GM23338 (cell line): ENCODE results near the gene RPS6KA5. TPM values are rescaled to one million over a fixed set of nuclear protein-coding genes. Genes with fewer than 3 reads are reported as not detected.
A peak's percentile ranks its signal among the peaks of the same experiment; 100 is the strongest.

Experiments
- ATAC-seq: fragments of 200-7000 bp; cut with Tn5 transposase; 3 replicates; pipeline ENCODE4 v1.9.1; 2020
- DNase-seq: peaks from one replicate; pipeline ENCODE4 v3.0.0-alpha.2; 2015; ENCODE audit warnings: low spot score
- H2AFZ ChIP-seq: fragments of 200-600 bp; sonication (generic); 2 replicates; pipeline ENCODE4 v1.8.0; 2016; ENCODE audit warnings: antibody characterized with exemption, mild to moderate bottlenecking, moderate library complexity
- H3F3A ChIP-seq: fragments of 200-600 bp; sonication (generic); replicated peaks from 2 replicates; pipeline ENCODE4 v1.8.0; 2017; ENCODE audit warnings: antibody characterized with exemption, mixed run types, low read depth
- H3K27ac ChIP-seq: fragments of 200-600 bp; sonication (generic); 2 replicates; pipeline ENCODE4 v1.6.1; 2016; ENCODE audit warnings: low read depth
- H3K27me3 ChIP-seq: fragments of 200-600 bp; sonication (generic); 2 replicates; pipeline ENCODE4 v1.8.0; 2016; ENCODE audit warnings: mild to moderate bottlenecking, mixed run types, moderate library complexity; ENCODE audit not compliant: insufficient read depth
- H3K36me3 ChIP-seq: fragments of 200-600 bp; sonication (generic); 2 replicates; pipeline ENCODE4 v1.8.0; 2016; ENCODE audit warnings: mild to moderate bottlenecking; ENCODE audit not compliant: insufficient read depth
- H3K4me1 ChIP-seq: fragments of 200-600 bp; sonication (generic); 2 replicates; pipeline ENCODE4 v1.8.0; 2016; ENCODE audit warnings: mild to moderate bottlenecking, moderate library complexity; ENCODE audit not compliant: insufficient read depth
- H3K4me2 ChIP-seq: fragments of 200-600 bp; sonication (generic); 2 replicates; pipeline ENCODE4 v1.7.1; 2017; ENCODE audit warnings: mixed run types
- H3K4me3 ChIP-seq: fragments of 200-600 bp; sonication (generic); 2 replicates; pipeline ENCODE4 v1.6.1; 2016; ENCODE audit warnings: mixed run types
- H3K79me2 ChIP-seq: fragments of 200-600 bp; sonication (generic); replicated peaks from 2 replicates; pipeline ENCODE4 v1.8.0; 2017; ENCODE audit warnings: mild to moderate bottlenecking; ENCODE audit not compliant: insufficient read depth
- H3K9me2 ChIP-seq: fragments of 200-600 bp; sonication (generic); 2 replicates; pipeline ENCODE4 v1.8.0; 2017; ENCODE audit not compliant: insufficient read depth
- H4K20me1 ChIP-seq: fragments of 200-600 bp; sonication (generic); replicated peaks from 2 replicates; pipeline ENCODE4 v1.8.0; 2017; ENCODE audit warnings: mild to moderate bottlenecking; ENCODE audit not compliant: insufficient read depth
- H3K27ac Mint-ChIP-seq: 2 replicates; pipeline ENCODE4 v1.8.0; 2020; ENCODE audit warnings: inconsistent platforms, mild to moderate bottlenecking, moderate library complexity, mixed read lengths
- H3K27me3 Mint-ChIP-seq: 3 replicates; pipeline ENCODE4 v1.8.0; 2022; ENCODE audit warnings: low read depth, mild to moderate bottlenecking, moderate library complexity, mixed read lengths, inconsistent platforms; ENCODE audit not compliant: insufficient read depth, poor library complexity
- H3K36me3 Mint-ChIP-seq: 3 replicates; pipeline ENCODE4 v1.8.0; 2021; ENCODE audit warnings: low read depth, mild to moderate bottlenecking, inconsistent platforms, moderate library complexity, mixed read lengths
- H3K4me1 Mint-ChIP-seq: 3 replicates; pipeline ENCODE4 v1.8.0; 2020; ENCODE audit warnings: mild to moderate bottlenecking, inconsistent platforms, mixed read lengths
- H3K4me3 Mint-ChIP-seq: 3 replicates; pipeline ENCODE4 v1.8.0; 2021; ENCODE audit warnings: moderate library complexity, mild to moderate bottlenecking, inconsistent platforms, mixed read lengths
- H3K9me3 Mint-ChIP-seq: 3 replicates; pipeline ENCODE4 v1.8.0; 2020; ENCODE audit warnings: moderate library complexity, mild to moderate bottlenecking, inconsistent platforms, mixed read lengths
- CREB1 ChIP-seq: fragments of 250-450 bp; sonication (Bioruptor Pico); IDR thresholded peaks from 2 replicates; pipeline ENCODE4 v1.5.0; 2020; ENCODE audit warnings: low read depth, mild to moderate bottlenecking, moderate library complexity
- EZH2 ChIP-seq: fragments of 200-600 bp; sonication (generic); IDR thresholded peaks from one replicate; pipeline ENCODE4 v1.8.0; 2017; ENCODE audit warnings: antibody characterized with exemption, mild to moderate bottlenecking, low read depth; ENCODE audit not compliant: unreplicated experiment
- EZH2phosphoT487 ChIP-seq: fragments of 200-600 bp; sonication (generic); IDR thresholded peaks from one replicate; pipeline ENCODE4 v1.8.1; 2018; ENCODE audit warnings: antibody characterized with exemption; ENCODE audit not compliant: unreplicated experiment
- JUNB ChIP-seq: IDR thresholded peaks from one replicate; pipeline ENCODE4 v1.6.1; 2016; ENCODE audit warnings: antibody characterized with exemption; ENCODE audit not compliant: unreplicated experiment
- NANOG ChIP-seq: IDR thresholded peaks from 2 replicates; pipeline ENCODE4 v1.6.1; 2016; ENCODE audit warnings: antibody characterized with exemption, borderline replicate concordance
- POLR2AphosphoS5 ChIP-seq: IDR thresholded peaks from 2 replicates; pipeline ENCODE4 v1.6.1; 2016; ENCODE audit warnings: antibody characterized with exemption, low read depth
- STAT1 ChIP-seq: IDR thresholded peaks from one replicate; pipeline ENCODE4 v1.6.1; 2016; ENCODE audit warnings: antibody characterized with exemption; ENCODE audit not compliant: unreplicated experiment
- ZNF114 ChIP-seq: fragments of 250-450 bp; sonication (Bioruptor Pico); IDR thresholded peaks from 2 replicates; pipeline ENCODE4 v1.5.0; 2020; ENCODE audit warnings: mild to moderate bottlenecking, moderate library complexity
- ZNF331 ChIP-seq: fragments of 250-450 bp; sonication (Bioruptor Pico); IDR thresholded peaks from 2 replicates; pipeline ENCODE4 v1.5.0; 2020; ENCODE audit warnings: low read depth, mild to moderate bottlenecking, moderate library complexity
- polyA plus RNA-seq: library from polyadenylated mRNA; unstranded; fragments of >200 nt; fragmentation: Nextera tagmentation; extraction: Ambion mirVana; gene quantifications from 2 replicates; pipeline ENCODE4 v1.2.1, GENCODE V29; 2016
- total RNA-seq: library from RNA; depleted of rRNA; stranded (reverse); fragments of >200 nt; shearing (Covaris generic); gene quantifications from 2 replicates; pipeline ENCODE4 v1.2.3, GENCODE V29; 2014
- TF ChIP-seq, protein P1 (sequence below): IDR thresholded peaks from one replicate; pipeline ENCODE4 v1.6.1; 2018; ENCODE audit warnings: antibody characterized with exemption; ENCODE audit not compliant: unreplicated experiment
- TF ChIP-seq, protein P2 (sequence below): IDR thresholded peaks from 2 replicates; pipeline ENCODE4 v1.6.1; 2016; ENCODE audit warnings: antibody characterized with exemption
- TF ChIP-seq, protein P3 (sequence below): fragments of 250-450 bp; sonication (Bioruptor Pico); IDR thresholded peaks from 2 replicates; pipeline ENCODE4 v1.5.0; 2020; ENCODE audit warnings: mild to moderate bottlenecking, moderate library complexity

Gene RPS6KA5
- total and polyA plus RNA-seq, 2 experiments from 2014 or later = 2.1 to 2.4 TPM

DNA sequence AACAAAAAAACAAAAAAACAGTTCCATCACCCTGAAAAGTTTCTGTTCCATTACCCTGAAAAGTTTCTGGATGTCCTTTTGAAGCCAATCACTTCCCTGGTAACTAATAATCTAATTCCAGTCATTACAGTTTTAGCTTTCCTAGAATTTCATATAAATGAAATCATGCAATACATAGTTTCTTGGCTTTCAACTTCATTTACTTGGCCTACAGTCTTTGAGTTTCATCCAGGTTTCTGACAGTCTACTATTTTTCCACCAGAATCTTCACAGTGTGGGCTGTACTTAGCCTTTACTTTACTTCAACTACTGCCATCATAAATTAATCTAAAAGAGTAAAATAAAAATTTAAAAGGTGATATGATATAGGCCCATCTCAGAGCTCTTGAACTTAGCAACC is 55.5 kb downstream of the RPS6KA5 start (continued):
- TF ChIP-seq EZH2 (no peak), POLR2AphosphoS5 (no peak), JUNB (no peak), ZNF331 (CRISPR knock-in tag) (no peak), NANOG (no peak), ZNF114 (CRISPR knock-in tag) (no peak)
- TF ChIP-seq, protein P1, sequence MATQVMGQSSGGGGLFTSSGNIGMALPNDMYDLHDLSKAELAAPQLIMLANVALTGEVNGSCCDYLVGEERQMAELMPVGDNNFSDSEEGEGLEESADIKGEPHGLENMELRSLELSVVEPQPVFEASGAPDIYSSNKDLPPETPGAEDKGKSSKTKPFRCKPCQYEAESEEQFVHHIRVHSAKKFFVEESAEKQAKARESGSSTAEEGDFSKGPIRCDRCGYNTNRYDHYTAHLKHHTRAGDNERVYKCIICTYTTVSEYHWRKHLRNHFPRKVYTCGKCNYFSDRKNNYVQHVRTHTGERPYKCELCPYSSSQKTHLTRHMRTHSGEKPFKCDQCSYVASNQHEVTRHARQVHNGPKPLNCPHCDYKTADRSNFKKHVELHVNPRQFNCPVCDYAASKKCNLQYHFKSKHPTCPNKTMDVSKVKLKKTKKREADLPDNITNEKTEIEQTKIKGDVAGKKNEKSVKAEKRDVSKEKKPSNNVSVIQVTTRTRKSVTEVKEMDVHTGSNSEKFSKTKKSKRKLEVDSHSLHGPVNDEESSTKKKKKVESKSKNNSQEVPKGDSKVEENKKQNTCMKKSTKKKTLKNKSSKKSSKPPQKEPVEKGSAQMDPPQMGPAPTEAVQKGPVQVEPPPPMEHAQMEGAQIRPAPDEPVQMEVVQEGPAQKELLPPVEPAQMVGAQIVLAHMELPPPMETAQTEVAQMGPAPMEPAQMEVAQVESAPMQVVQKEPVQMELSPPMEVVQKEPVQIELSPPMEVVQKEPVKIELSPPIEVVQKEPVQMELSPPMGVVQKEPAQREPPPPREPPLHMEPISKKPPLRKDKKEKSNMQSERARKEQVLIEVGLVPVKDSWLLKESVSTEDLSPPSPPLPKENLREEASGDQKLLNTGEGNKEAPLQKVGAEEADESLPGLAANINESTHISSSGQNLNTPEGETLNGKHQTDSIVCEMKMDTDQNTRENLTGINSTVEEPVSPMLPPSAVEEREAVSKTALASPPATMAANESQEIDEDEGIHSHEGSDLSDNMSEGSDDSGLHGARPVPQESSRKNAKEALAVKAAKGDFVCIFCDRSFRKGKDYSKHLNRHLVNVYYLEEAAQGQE = no peak

DNA sequence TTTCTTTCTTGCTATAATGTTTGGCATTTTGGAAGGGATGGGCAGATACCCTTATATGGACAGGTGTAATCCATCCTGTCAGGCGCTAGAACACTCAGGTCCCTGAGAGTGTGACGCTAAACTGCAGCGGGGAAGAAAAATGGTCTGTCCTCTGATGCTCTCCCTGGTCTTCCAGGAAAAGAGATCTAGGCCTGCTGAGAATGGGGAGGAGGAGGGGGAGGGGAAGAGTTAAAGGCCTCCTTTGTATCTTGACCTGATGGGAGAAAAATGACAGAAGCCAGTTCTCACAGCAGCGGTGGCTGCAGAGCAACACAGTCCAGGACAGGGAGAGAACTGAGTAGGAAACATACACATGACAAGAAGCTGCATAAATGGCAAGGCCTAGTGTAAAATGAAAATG is 61.1 kb downstream of the RPS6KA5 start:
- Mint-ChIP-seq H3K9me3 (no peaks in the 10 kb centered on the region), H3K27ac (peak overlapping the region; percentile 5; the same call in 1 of the 2 replicates), H3K36me3 (no peaks in the 10 kb centered on the region), H3K27me3 (peaks cover 1% of the 10 kb centered on the region), H3K4me1 (peaks cover 11% of the 10 kb centered on the region; the same call in 2 of the 3 replicates), H3K4me3 (no peak overlapping the region)
- no peaks in the 10 kb centered on the region for H4K20me1 ChIP-seq
- no peaks in the 10 kb centered on the region for H3K36me3 ChIP-seq
- H3K27ac ChIP-seq = no peak overlapping the region
- no peaks in the 10 kb centered on the region for H3K27me3 ChIP-seq
- H3K4me3 ChIP-seq = no peak overlapping the region
- no peak overlapping the region for H3K4me2 ChIP-seq
- ATAC-seq (peak; percentile 69), DNase-seq (peak; percentile 35)
- no peak overlapping the region for H2AFZ ChIP-seq
- H3K4me1 ChIP-seq = 0 out of 2 replicates have a peak, but pooled peaks cover 3% of the 10 kb centered on the region
- no peaks in the 10 kb centered on the region for H3K79me2 ChIP-seq
- H3F3A ChIP-seq = no peaks in the 10 kb centered on the region
- H3K9me2 ChIP-seq = no peaks in the 10 kb centered on the region
- no peak for TF ChIP-seq STAT1
- TF ChIP-seq POLR2AphosphoS5 = no peak
- no peak for TF ChIP-seq ZNF331 (CRISPR knock-in tag)
- TF ChIP-seq, protein P2, sequence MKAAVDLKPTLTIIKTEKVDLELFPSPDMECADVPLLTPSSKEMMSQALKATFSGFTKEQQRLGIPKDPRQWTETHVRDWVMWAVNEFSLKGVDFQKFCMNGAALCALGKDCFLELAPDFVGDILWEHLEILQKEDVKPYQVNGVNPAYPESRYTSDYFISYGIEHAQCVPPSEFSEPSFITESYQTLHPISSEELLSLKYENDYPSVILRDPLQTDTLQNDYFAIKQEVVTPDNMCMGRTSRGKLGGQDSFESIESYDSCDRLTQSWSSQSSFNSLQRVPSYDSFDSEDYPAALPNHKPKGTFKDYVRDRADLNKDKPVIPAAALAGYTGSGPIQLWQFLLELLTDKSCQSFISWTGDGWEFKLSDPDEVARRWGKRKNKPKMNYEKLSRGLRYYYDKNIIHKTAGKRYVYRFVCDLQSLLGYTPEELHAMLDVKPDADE = no peak
- TF ChIP-seq NANOG = no peak
- TF ChIP-seq EZH2phosphoT487 = no peak
- TF ChIP-seq EZH2 = no peak
- TF ChIP-seq CREB1 = no peak
- TF ChIP-seq, protein P3, sequence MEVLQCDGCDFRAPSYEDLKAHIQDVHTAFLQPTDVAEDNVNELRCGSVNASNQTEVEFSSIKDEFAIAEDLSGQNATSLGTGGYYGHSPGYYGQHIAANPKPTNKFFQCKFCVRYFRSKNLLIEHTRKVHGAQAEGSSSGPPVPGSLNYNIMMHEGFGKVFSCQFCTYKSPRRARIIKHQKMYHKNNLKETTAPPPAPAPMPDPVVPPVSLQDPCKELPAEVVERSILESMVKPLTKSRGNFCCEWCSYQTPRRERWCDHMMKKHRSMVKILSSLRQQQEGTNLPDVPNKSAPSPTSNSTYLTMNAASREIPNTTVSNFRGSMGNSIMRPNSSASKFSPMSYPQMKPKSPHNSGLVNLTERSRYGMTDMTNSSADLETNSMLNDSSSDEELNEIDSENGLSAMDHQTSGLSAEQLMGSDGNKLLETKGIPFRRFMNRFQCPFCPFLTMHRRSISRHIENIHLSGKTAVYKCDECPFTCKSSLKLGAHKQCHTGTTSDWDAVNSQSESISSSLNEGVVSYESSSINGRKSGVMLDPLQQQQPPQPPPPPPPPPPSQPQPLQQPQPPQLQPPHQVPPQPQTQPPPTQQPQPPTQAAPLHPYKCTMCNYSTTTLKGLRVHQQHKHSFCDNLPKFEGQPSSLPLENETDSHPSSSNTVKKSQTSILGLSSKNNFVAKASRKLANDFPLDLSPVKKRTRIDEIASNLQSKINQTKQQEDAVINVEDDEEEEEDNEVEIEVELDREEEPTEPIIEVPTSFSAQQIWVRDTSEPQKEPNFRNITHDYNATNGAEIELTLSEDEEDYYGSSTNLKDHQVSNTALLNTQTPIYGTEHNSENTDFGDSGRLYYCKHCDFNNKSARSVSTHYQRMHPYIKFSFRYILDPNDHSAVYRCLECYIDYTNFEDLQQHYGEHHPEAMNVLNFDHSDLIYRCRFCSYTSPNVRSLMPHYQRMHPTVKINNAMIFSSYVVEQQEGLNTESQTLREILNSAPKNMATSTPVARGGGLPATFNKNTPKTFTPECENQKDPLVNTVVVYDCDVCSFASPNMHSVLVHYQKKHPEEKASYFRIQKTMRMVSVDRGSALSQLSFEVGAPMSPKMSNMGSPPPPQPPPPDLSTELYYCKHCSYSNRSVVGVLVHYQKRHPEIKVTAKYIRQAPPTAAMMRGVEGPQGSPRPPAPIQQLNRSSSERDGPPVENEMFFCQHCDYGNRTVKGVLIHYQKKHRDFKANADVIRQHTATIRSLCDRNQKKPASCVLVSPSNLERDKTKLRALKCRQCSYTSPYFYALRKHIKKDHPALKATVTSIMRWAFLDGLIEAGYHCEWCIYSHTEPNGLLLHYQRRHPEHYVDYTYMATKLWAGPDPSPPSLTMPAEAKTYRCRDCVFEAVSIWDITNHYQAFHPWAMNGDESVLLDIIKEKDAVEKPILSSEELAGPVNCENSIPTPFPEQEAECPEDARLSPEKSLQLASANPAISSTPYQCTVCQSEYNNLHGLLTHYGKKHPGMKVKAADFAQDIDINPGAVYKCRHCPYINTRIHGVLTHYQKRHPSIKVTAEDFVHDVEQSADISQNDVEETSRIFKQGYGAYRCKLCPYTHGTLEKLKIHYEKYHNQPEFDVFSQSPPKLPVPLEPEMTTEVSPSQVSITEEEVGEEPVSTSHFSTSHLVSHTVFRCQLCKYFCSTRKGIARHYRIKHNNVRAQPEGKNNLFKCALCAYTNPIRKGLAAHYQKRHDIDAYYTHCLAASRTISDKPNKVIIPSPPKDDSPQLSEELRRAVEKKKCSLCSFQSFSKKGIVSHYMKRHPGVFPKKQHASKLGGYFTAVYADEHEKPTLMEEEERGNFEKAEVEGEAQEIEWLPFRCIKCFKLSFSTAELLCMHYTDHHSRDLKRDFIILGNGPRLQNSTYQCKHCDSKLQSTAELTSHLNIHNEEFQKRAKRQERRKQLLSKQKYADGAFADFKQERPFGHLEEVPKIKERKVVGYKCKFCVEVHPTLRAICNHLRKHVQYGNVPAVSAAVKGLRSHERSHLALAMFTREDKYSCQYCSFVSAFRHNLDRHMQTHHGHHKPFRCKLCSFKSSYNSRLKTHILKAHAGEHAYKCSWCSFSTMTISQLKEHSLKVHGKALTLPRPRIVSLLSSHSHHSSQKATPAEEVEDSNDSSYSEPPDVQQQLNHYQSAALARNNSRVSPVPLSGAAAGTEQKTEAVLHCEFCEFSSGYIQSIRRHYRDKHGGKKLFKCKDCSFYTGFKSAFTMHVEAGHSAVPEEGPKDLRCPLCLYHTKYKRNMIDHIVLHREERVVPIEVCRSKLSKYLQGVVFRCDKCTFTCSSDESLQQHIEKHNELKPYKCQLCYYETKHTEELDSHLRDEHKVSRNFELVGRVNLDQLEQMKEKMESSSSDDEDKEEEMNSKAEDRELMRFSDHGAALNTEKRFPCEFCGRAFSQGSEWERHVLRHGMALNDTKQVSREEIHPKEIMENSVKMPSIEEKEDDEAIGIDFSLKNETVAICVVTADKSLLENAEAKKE = no peak
- TF ChIP-seq JUNB = no peak
